ENCODE data around the gene KRTAP5-7. TPM values are rescaled to one million over a fixed set of nuclear protein-coding genes. Genes with fewer than 3 reads are reported as not detected.

The KRTAP5-7 gene
- total and polyA plus RNA-seq, 2 experiments from 2014 or later: not detected

DNA sequence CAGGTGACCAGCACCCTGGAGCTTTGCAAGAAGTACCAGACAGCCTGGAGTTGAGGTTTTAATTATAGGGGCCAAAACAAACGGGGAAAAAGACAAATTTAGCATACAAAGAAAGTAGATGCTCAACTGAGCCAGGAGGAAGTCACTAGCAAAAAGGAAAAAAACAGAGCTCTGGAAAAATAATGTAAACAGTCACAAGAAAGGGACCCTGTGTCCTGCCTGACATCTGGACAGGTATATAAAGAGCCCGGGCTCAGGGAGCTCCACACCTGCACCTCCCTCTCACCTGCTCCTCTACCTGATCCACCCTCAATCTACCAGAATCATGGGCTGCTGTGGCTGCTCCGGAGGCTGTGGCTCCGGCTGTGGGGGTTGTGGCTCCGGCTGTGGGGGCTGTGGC is 38.2 kb downstream of the KRTAP5-7 start, which contains the start of gene KRTAP5-10:
TSS of gene KRTAP5-10 (plus strand) at position 301 of the 400 bp plus-strand sequence. CDS start at position 326, 25 bp downstream.
- H2AFZ ChIP-seq: no peak within 1 kb of the TSS
- H3K79me2 ChIP-seq (replicated peaks; ENCODE audit: insufficient read depth): no peaks in the 10 kb centered on the region
- H3K27me3 ChIP-seq (ENCODE audit: insufficient read depth): no peaks in the 10 kb centered on the region
- H3K27ac Mint-ChIP-seq: no peak within 1 kb of the TSS
- peaks cover 16% of the 10 kb centered on the region for H3K4me1 ChIP-seq (ENCODE audit: insufficient read depth)
- DNase-seq (ENCODE audit: low spot score): no peak
- no peak for ATAC-seq
- H3K27ac ChIP-seq (ENCODE audit: low read depth): no peak within 1 kb of the TSS
- no peaks in the 10 kb centered on the region for H4K20me1 ChIP-seq (replicated peaks; ENCODE audit: insufficient read depth)
- TF ChIP-seq EZH2 (IDR thresholded peaks at IDR 0.05; ENCODE audit: low read depth, unreplicated experiment) (no peak), POLR2AphosphoS5 (IDR thresholded peaks at IDR 0.05; ENCODE audit: low read depth) (no peak), NANOG (IDR thresholded peaks at IDR 0.05; ENCODE audit: borderline replicate concordance) (no peak), JUNB (IDR thresholded peaks at IDR 0.05; ENCODE audit: unreplicated experiment) (no peak), ZNF114 (CRISPR knock-in tag; IDR thresholded peaks at IDR 0.05) (no peak), STAT1 (IDR thresholded peaks at IDR 0.05; ENCODE audit: unreplicated experiment) (no peak), EZH2phosphoT487 (IDR thresholded peaks at IDR 0.05; ENCODE audit: unreplicated experiment) (no peak), CREB1 (CRISPR knock-in tag; IDR thresholded peaks at IDR 0.05; ENCODE audit: low read depth) (no peak), ZNF331 (CRISPR knock-in tag; IDR thresholded peaks at IDR 0.05; ENCODE audit: low read depth) (no peak)
- TF ChIP-seq, protein P1, sequence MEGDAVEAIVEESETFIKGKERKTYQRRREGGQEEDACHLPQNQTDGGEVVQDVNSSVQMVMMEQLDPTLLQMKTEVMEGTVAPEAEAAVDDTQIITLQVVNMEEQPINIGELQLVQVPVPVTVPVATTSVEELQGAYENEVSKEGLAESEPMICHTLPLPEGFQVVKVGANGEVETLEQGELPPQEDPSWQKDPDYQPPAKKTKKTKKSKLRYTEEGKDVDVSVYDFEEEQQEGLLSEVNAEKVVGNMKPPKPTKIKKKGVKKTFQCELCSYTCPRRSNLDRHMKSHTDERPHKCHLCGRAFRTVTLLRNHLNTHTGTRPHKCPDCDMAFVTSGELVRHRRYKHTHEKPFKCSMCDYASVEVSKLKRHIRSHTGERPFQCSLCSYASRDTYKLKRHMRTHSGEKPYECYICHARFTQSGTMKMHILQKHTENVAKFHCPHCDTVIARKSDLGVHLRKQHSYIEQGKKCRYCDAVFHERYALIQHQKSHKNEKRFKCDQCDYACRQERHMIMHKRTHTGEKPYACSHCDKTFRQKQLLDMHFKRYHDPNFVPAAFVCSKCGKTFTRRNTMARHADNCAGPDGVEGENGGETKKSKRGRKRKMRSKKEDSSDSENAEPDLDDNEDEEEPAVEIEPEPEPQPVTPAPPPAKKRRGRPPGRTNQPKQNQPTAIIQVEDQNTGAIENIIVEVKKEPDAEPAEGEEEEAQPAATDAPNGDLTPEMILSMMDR (conservative IDR thresholded peaks at IDR 0.05; ENCODE audit: low read depth in 2 of 2): no peak
- TF ChIP-seq, protein P2, sequence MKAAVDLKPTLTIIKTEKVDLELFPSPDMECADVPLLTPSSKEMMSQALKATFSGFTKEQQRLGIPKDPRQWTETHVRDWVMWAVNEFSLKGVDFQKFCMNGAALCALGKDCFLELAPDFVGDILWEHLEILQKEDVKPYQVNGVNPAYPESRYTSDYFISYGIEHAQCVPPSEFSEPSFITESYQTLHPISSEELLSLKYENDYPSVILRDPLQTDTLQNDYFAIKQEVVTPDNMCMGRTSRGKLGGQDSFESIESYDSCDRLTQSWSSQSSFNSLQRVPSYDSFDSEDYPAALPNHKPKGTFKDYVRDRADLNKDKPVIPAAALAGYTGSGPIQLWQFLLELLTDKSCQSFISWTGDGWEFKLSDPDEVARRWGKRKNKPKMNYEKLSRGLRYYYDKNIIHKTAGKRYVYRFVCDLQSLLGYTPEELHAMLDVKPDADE (IDR thresholded peaks at IDR 0.05): no peak
- TF ChIP-seq, protein P3, sequence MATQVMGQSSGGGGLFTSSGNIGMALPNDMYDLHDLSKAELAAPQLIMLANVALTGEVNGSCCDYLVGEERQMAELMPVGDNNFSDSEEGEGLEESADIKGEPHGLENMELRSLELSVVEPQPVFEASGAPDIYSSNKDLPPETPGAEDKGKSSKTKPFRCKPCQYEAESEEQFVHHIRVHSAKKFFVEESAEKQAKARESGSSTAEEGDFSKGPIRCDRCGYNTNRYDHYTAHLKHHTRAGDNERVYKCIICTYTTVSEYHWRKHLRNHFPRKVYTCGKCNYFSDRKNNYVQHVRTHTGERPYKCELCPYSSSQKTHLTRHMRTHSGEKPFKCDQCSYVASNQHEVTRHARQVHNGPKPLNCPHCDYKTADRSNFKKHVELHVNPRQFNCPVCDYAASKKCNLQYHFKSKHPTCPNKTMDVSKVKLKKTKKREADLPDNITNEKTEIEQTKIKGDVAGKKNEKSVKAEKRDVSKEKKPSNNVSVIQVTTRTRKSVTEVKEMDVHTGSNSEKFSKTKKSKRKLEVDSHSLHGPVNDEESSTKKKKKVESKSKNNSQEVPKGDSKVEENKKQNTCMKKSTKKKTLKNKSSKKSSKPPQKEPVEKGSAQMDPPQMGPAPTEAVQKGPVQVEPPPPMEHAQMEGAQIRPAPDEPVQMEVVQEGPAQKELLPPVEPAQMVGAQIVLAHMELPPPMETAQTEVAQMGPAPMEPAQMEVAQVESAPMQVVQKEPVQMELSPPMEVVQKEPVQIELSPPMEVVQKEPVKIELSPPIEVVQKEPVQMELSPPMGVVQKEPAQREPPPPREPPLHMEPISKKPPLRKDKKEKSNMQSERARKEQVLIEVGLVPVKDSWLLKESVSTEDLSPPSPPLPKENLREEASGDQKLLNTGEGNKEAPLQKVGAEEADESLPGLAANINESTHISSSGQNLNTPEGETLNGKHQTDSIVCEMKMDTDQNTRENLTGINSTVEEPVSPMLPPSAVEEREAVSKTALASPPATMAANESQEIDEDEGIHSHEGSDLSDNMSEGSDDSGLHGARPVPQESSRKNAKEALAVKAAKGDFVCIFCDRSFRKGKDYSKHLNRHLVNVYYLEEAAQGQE (IDR thresholded peaks at IDR 0.05; ENCODE audit: unreplicated experiment): no peak
- TF ChIP-seq, protein P4, sequence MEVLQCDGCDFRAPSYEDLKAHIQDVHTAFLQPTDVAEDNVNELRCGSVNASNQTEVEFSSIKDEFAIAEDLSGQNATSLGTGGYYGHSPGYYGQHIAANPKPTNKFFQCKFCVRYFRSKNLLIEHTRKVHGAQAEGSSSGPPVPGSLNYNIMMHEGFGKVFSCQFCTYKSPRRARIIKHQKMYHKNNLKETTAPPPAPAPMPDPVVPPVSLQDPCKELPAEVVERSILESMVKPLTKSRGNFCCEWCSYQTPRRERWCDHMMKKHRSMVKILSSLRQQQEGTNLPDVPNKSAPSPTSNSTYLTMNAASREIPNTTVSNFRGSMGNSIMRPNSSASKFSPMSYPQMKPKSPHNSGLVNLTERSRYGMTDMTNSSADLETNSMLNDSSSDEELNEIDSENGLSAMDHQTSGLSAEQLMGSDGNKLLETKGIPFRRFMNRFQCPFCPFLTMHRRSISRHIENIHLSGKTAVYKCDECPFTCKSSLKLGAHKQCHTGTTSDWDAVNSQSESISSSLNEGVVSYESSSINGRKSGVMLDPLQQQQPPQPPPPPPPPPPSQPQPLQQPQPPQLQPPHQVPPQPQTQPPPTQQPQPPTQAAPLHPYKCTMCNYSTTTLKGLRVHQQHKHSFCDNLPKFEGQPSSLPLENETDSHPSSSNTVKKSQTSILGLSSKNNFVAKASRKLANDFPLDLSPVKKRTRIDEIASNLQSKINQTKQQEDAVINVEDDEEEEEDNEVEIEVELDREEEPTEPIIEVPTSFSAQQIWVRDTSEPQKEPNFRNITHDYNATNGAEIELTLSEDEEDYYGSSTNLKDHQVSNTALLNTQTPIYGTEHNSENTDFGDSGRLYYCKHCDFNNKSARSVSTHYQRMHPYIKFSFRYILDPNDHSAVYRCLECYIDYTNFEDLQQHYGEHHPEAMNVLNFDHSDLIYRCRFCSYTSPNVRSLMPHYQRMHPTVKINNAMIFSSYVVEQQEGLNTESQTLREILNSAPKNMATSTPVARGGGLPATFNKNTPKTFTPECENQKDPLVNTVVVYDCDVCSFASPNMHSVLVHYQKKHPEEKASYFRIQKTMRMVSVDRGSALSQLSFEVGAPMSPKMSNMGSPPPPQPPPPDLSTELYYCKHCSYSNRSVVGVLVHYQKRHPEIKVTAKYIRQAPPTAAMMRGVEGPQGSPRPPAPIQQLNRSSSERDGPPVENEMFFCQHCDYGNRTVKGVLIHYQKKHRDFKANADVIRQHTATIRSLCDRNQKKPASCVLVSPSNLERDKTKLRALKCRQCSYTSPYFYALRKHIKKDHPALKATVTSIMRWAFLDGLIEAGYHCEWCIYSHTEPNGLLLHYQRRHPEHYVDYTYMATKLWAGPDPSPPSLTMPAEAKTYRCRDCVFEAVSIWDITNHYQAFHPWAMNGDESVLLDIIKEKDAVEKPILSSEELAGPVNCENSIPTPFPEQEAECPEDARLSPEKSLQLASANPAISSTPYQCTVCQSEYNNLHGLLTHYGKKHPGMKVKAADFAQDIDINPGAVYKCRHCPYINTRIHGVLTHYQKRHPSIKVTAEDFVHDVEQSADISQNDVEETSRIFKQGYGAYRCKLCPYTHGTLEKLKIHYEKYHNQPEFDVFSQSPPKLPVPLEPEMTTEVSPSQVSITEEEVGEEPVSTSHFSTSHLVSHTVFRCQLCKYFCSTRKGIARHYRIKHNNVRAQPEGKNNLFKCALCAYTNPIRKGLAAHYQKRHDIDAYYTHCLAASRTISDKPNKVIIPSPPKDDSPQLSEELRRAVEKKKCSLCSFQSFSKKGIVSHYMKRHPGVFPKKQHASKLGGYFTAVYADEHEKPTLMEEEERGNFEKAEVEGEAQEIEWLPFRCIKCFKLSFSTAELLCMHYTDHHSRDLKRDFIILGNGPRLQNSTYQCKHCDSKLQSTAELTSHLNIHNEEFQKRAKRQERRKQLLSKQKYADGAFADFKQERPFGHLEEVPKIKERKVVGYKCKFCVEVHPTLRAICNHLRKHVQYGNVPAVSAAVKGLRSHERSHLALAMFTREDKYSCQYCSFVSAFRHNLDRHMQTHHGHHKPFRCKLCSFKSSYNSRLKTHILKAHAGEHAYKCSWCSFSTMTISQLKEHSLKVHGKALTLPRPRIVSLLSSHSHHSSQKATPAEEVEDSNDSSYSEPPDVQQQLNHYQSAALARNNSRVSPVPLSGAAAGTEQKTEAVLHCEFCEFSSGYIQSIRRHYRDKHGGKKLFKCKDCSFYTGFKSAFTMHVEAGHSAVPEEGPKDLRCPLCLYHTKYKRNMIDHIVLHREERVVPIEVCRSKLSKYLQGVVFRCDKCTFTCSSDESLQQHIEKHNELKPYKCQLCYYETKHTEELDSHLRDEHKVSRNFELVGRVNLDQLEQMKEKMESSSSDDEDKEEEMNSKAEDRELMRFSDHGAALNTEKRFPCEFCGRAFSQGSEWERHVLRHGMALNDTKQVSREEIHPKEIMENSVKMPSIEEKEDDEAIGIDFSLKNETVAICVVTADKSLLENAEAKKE (CRISPR knock-in tag; IDR thresholded peaks at IDR 0.05): no peak
- no peak within 1 kb of the TSS; the same call in 2 of the 3 replicates for H3K4me3 Mint-ChIP-seq
- peaks cover 9% of the 10 kb centered on the region; the same call in 2 of the 3 replicates for H3K9me3 Mint-ChIP-seq
- no peaks in the 10 kb centered on the region; the same call in 2 of the 3 replicates for H3K36me3 Mint-ChIP-seq (ENCODE audit: low read depth)
- no peaks in the 10 kb centered on the region for H3F3A ChIP-seq (replicated peaks; ENCODE audit: low read depth)
- H3K36me3 ChIP-seq (ENCODE audit: insufficient read depth): no peaks in the 10 kb centered on the region
- H3K4me1 Mint-ChIP-seq: peaks cover 38% of the 10 kb centered on the region
- H3K9me2 ChIP-seq (ENCODE audit: insufficient read depth): no peaks in the 10 kb centered on the region
- no peak within 1 kb of the TSS for H3K4me3 ChIP-seq
- H3K27me3 Mint-ChIP-seq (ENCODE audit: insufficient read depth, low read depth, poor library complexity): peaks cover 12% of the 10 kb centered on the region
- no peak within 1 kb of the TSS for H3K4me2 ChIP-seq
